GM12878 (cell line): ENCODE results near the gene ANO3. TPM values are rescaled to one million over a fixed set of nuclear protein-coding genes. Genes with fewer than 3 reads are reported as not detected.

Source experiments
- ATF3 ChIP-seq: IDR thresholded peaks from 2 replicates; pipeline ENCODE4 v1.6.1; 2011; ENCODE audit warnings: low read depth, mild to moderate bottlenecking, low read length, moderate library complexity, borderline replicate concordance; ENCODE audit errors: extremely low read depth
- BCL11A ChIP-seq: IDR thresholded peaks from 2 replicates; pipeline ENCODE4 v1.6.1; 2011; ENCODE audit warnings: low read depth, low read length
- BHLHE40 ChIP-seq, 2 experiments: fragments of 450-650 bp in 1 of 2; IDR thresholded peaks; 2 replicates each; pipeline ENCODE4 v1.6.1; 2011 to 2017; ENCODE audit warnings: low read depth in 2 of 2, borderline replicate concordance in 1 of 2, improper control_type of control experiment in 1 of 2, low read length in 1 of 2, mild to moderate bottlenecking in 1 of 2
- CREB1 ChIP-seq: IDR thresholded peaks from 2 replicates; pipeline ENCODE4 v1.6.1; 2012; ENCODE audit warnings: low read depth, mild to moderate bottlenecking, inconsistent platforms
- HCFC1 ChIP-seq: fragments of 150-350 bp; IDR thresholded peaks from 2 replicates; pipeline ENCODE4 v1.6.1; 2014; ENCODE audit warnings: low read length
- IRF4 ChIP-seq: IDR thresholded peaks from 2 replicates; pipeline ENCODE4 v1.6.1; 2011; ENCODE audit warnings: low read depth, low read length
- JUNB ChIP-seq: IDR thresholded peaks from 2 replicates; pipeline ENCODE4 v1.6.1; 2016; ENCODE audit warnings: antibody characterized with exemption, mild to moderate bottlenecking
- JUND ChIP-seq: IDR thresholded peaks from 2 replicates; pipeline ENCODE4 v1.6.1; 2012; ENCODE audit warnings: low read depth, mild to moderate bottlenecking, low read length, improper control_type of control experiment, moderate library complexity
- MTA2 ChIP-seq: fragments of 450-650 bp; IDR thresholded peaks from 2 replicates; pipeline ENCODE4 v1.6.1; 2016; ENCODE audit warnings: low read depth, mild to moderate bottlenecking, moderate library complexity
- MYB ChIP-seq: fragments of 150-350 bp; IDR thresholded peaks from 2 replicates; pipeline ENCODE4 v1.6.1; 2014; ENCODE audit warnings: mild to moderate bottlenecking, low read depth, low read length, borderline replicate concordance
- MYC ChIP-seq: IDR thresholded peaks from 2 replicates; pipeline ENCODE4 v1.6.1; 2011; ENCODE audit warnings: mild to moderate bottlenecking, low read length, moderate library complexity, inconsistent platforms; ENCODE audit not compliant: insufficient read depth, insufficient replicate concordance, insufficient read length, severe bottlenecking
- NFYA ChIP-seq: IDR thresholded peaks from 2 replicates; pipeline ENCODE4 v1.6.1; 2011; ENCODE audit warnings: low read depth, mild to moderate bottlenecking, low read length, improper control_type of control experiment, borderline replicate concordance
- NKRF ChIP-seq: fragments of 450-650 bp; conservative IDR thresholded peaks from 2 replicates; pipeline ENCODE4 v1.6.1; 2017; ENCODE audit warnings: mild to moderate bottlenecking, moderate library complexity
- NR2C1 ChIP-seq: fragments of 450-650 bp; IDR thresholded peaks from 2 replicates; pipeline ENCODE4 v1.6.1; 2017; ENCODE audit warnings: antibody characterized with exemption, mild to moderate bottlenecking, moderate library complexity
- PAX8 ChIP-seq: fragments of 450-650 bp; IDR thresholded peaks from 2 replicates; pipeline ENCODE4 v1.6.1; 2017; ENCODE audit warnings: mild to moderate bottlenecking, moderate library complexity
- PKNOX1 ChIP-seq: fragments of 450-650 bp; IDR thresholded peaks from 2 replicates; pipeline ENCODE4 v1.6.1; 2016; ENCODE audit warnings: mild to moderate bottlenecking
- SIN3A ChIP-seq: IDR thresholded peaks from 2 replicates; pipeline ENCODE4 v1.6.1; 2012; ENCODE audit warnings: low read depth, low read length, improper control_type of control experiment
- SP1 ChIP-seq: IDR thresholded peaks from one replicate; pipeline ENCODE4 v1.6.1; 2011; ENCODE audit warnings: low read depth, low read length
- TAF1 ChIP-seq: IDR thresholded peaks from 2 replicates; pipeline ENCODE4 v1.6.1; 2011; ENCODE audit warnings: mild to moderate bottlenecking, low read depth, low read length, borderline replicate concordance
- TCF3 ChIP-seq: IDR thresholded peaks from 2 replicates; pipeline ENCODE4 v1.6.1; 2012; ENCODE audit warnings: low read depth, mild to moderate bottlenecking, low read length, borderline replicate concordance; ENCODE audit not compliant: insufficient read depth
- USF2 ChIP-seq: IDR thresholded peaks from 2 replicates; pipeline ENCODE4 v1.6.1; 2011; ENCODE audit warnings: low read depth, low read length, improper control_type of control experiment, borderline replicate concordance
- YY1 ChIP-seq: IDR thresholded peaks from 2 replicates; pipeline ENCODE4 v1.6.1; 2011; ENCODE audit warnings: low read depth, mild to moderate bottlenecking, low read length
- ZBTB33 ChIP-seq: fragments of 450-650 bp; IDR thresholded peaks from 2 replicates; pipeline ENCODE4 v1.6.1; 2017; ENCODE audit warnings: mild to moderate bottlenecking
- ZNF207 ChIP-seq: fragments of 450-650 bp; IDR thresholded peaks from 2 replicates; pipeline ENCODE4 v1.6.1; 2014; ENCODE audit warnings: antibody characterized with exemption, mild to moderate bottlenecking, borderline replicate concordance
- polyA plus RNA-seq, 11 experiments: library from polyadenylated mRNA; depleted of rRNA in 4 of 11; unstranded in 6 of 11; stranded (reverse) in 5 of 11; fragments of >200 nt; fragmentation: Nextera tagmentation in 4 of 11; fragmentation: Illumina TruSeq in 1 of 11; extraction: Ambion mirVana in 4 of 11; extraction: Trizol in 1 of 11; gene quantifications; 1 replicate in 1 of 11; 2 replicates in 10 of 11; pipeline versions ENCODE4 v1.2.1 to v1.2.3, GENCODE V29; 2011 to 2016; ENCODE audit warnings: inconsistent platforms in 2 of 11, missing spikeins in 2 of 11, low read depth in 1 of 11
- total RNA-seq, 4 experiments: library from RNA; depleted of rRNA in 3 of 4; stranded (reverse); fragments of >200 nt in 3 of 4; fragmentation: Illumina TruSeq in 1 of 4; extraction: Trizol in 1 of 4; gene quantifications; 2 replicates each; pipeline versions ENCODE4 v1.2.1 to v1.2.3, GENCODE V29; 2013 to 2021

ANO3 gene
- total and polyA plus RNA-seq, 10 of the 15 experiments (the other 5 are each of a cell fraction or from before 2014, with no cell fraction given), result 0.13 to 5.9 (median 0.44) TPM

- no peak for TF ChIP-seq USF2
- TF ChIP-seq JUND, result no peak; the same call in 1 of the 2 replicates
- no peak for TF ChIP-seq TCF3
- TF ChIP-seq YY1, result no peak
- TF ChIP-seq JUNB, result peak; percentile 8; the same call in 1 of the 2 replicates
- TF ChIP-seq IRF4, result peak; percentile 10; the same call in 1 of the 2 replicates
- no peak for TF ChIP-seq NKRF
- no peak for TF ChIP-seq SIN3A
- TF ChIP-seq NFYA, result no peak
- TF ChIP-seq PAX8, result no peak
- TF ChIP-seq TAF1, result no peak
- TF ChIP-seq BCL11A, result 0 out of 2 replicates have a peak, but pooled peaks have one; percentile 11
- TF ChIP-seq BHLHE40 (IDR thresholded peaks at IDR 0.05; ENCODE audit: borderline replicate concordance in 1 of 2, low read depth in 2 of 2, low read length in 1 of 2), result peak; percentile 51 to 65; a peak in 3 of 4 replicates
- no peak for TF ChIP-seq ZNF207
- no peak for TF ChIP-seq ZBTB33
- TF ChIP-seq ATF3, result no peak
- peak; percentile 93 for TF ChIP-seq MTA2
- no peak for TF ChIP-seq MYC
- TF ChIP-seq NR2C1, result no peak
- TF ChIP-seq MYB, result no peak
- TF ChIP-seq PKNOX1, result peak; percentile 80
- TF ChIP-seq SP1, result peak; percentile 24
- no peak for TF ChIP-seq HCFC1
- 0 out of 2 replicates have a peak, but pooled peaks have one; percentile 13 for TF ChIP-seq CREB1
Measured at GRCh38 chr11:26632691-26633159, 300.8 kb downstream of the ANO3 start (continued).
